K562 (cell line): ENCODE data around the gene IRF9. TPM values are rescaled to one million over a fixed set of nuclear protein-coding genes. Genes with fewer than 3 reads are reported as not detected.

ENCODE experiments used
- ATAC-seq: fragments of 200-7000 bp; cut with Tn5 transposase; 3 replicates; pipeline ENCODE4 v1.9.1; 2020; ENCODE audit warnings: moderate library complexity
- BruUV-seq: library from RNA; stranded (reverse); fragments of 400-500 nt; replicated peaks from 2 replicates; lab custom pipeline; 2021; lab: Mats Ljungman, UMichigan
- CTCF ChIA-PET: fragments of 300-600 bp; formaldehyde crosslinking; extraction: SDS; loops from one replicate; lab custom pipeline; 2021; ENCODE audit warnings: low intra/inter-chr PET ratio; lab: Yijun Ruan, JAX
- POLR2A ChIA-PET: fragments of 300-600, 350-650 bp; sonication (Branson Sonifier 250); formaldehyde crosslinking; extraction: SDS; loops from one replicate; lab custom pipeline; 2021; ENCODE audit warnings: antibody characterized with exemption, inconsistent platforms; lab: Yijun Ruan, JAX
- DNase-seq, 4 experiments: peaks; one replicate each; pipeline versions ENCODE4 v3.0.0 to v3.0.0-alpha.2; 2011 to 2018; ENCODE audit warnings: low spot score in 3 of 4, mixed read lengths in 3 of 4; ENCODE audit errors: extremely low read depth in 1 of 4
- FAIRE-seq: peaks from 2 replicates; lab custom pipeline; 2011; peaks lifted over from hg19 to GRCh38; lab: Jason Lieb, UNC
- H2AFZ ChIP-seq: 2 replicates; pipeline ENCODE4 v1.6.0; 2011; ENCODE audit warnings: low read depth, low read length, control low read depth, inconsistent platforms
- H3K27ac ChIP-seq: fragments of 200-600 bp; 3 replicates; pipeline ENCODE4 v1.8.0; 2011; ENCODE audit warnings: low read depth, mild to moderate bottlenecking, control low read depth, inconsistent platforms, low read length, moderate library complexity, mixed read lengths; ENCODE audit errors: extremely low read depth
- H3K27me3 ChIP-seq, 2 experiments: fragments of 300-600 bp in 1 of 2; 2 replicates in 1 of 2; 3 replicates in 1 of 2; pipeline versions ENCODE4 v1.6.0 to v1.8.0; 2011; ENCODE audit warnings: inconsistent platforms in 2 of 2, low read length in 2 of 2, mild to moderate bottlenecking in 1 of 2, mixed read lengths in 1 of 2, moderate library complexity in 1 of 2; ENCODE audit not compliant: control insufficient read depth in 2 of 2, insufficient read depth in 2 of 2
- H3K36me3 ChIP-seq: fragments of 300-600 bp; 3 replicates; pipeline ENCODE4 v1.8.0; 2011; ENCODE audit warnings: mild to moderate bottlenecking, low read length, inconsistent platforms; ENCODE audit not compliant: control insufficient read depth, insufficient read depth
- H3K4me1 ChIP-seq, 2 experiments: fragments of 200-600 bp in 1 of 2; replicated peaks in 1 of 2; 2 replicates in 1 of 2; 3 replicates in 1 of 2; pipeline versions ENCODE4 v1.5.1 to v1.8.0; 2011; ENCODE audit warnings: inconsistent platforms in 2 of 2, low read length in 2 of 2, mild to moderate bottlenecking in 1 of 2, mixed read lengths in 1 of 2, moderate library complexity in 1 of 2; ENCODE audit not compliant: control insufficient read depth in 2 of 2, insufficient read depth in 2 of 2
- H3K4me2 ChIP-seq: 2 replicates; pipeline ENCODE4 v1.6.1; 2011; ENCODE audit warnings: low read length, control low read depth, inconsistent platforms, mixed read lengths; ENCODE audit not compliant: insufficient read depth
- H3K4me3 ChIP-seq: fragments of 200-600 bp; sonication (generic), shearing (Covaris generic); 2 replicates; pipeline ENCODE4 v1.5.1; 2016; ENCODE audit warnings: control low read depth, inconsistent platforms
- H3K79me2 ChIP-seq: fragments of 200-600 bp; 3 replicates; pipeline ENCODE4 v1.8.0; 2011; ENCODE audit warnings: low read length, inconsistent platforms; ENCODE audit not compliant: control insufficient read depth, insufficient read depth
- H3K9ac ChIP-seq, 2 experiments: 2 replicates each; pipeline versions ENCODE4 v1.6.0 to v1.6.1; 2011; ENCODE audit warnings: low read depth in 2 of 2, low read length in 2 of 2, control low read depth in 1 of 2, inconsistent platforms in 1 of 2, mild to moderate bottlenecking in 1 of 2, mixed read lengths in 1 of 2; ENCODE audit not compliant: insufficient read depth in 1 of 2
- H3K9me1 ChIP-seq: one replicate; pipeline ENCODE4 v1.6.0; 2011; ENCODE audit warnings: inconsistent platforms, mild to moderate bottlenecking, low read length, moderate library complexity; ENCODE audit not compliant: control insufficient read depth, insufficient read depth
- H3K9me3 ChIP-seq: replicated peaks from 2 replicates; pipeline ENCODE4 v1.5.1; 2011; ENCODE audit warnings: low read depth, low read length, inconsistent platforms; ENCODE audit not compliant: control insufficient read depth, insufficient read depth
- H4K20me1 ChIP-seq: replicated peaks from 2 replicates; pipeline ENCODE4 v1.6.1; 2011; ENCODE audit warnings: low read length, inconsistent platforms, mixed read lengths; ENCODE audit not compliant: control insufficient read depth, insufficient read depth
- CHD2 ChIP-seq: IDR thresholded peaks from 2 replicates; pipeline ENCODE4 v1.6.1; 2011; ENCODE audit warnings: low read depth, low read length
- FOSL1 ChIP-seq: fragments of 200-800 bp; sonication (Bioruptor generic); conservative IDR thresholded peaks from 2 replicates; pipeline ENCODE4 v1.6.1; 2016; ENCODE audit warnings: missing genetic modification characterization, missing compliant biosample characterization
- GABPA ChIP-seq: fragments of 200-800 bp; sonication (Bioruptor generic); conservative IDR thresholded peaks from 2 replicates; pipeline ENCODE4 v1.6.1; 2016; ENCODE audit warnings: low read depth, missing genetic modification characterization, missing compliant biosample characterization
- HMG20A ChIP-seq: fragments of 450-650 bp; formaldehyde crosslinking; conservative IDR thresholded peaks from 2 replicates; pipeline ENCODE4 v1.4.0; 2020; ENCODE audit warnings: mild to moderate bottlenecking, mixed read lengths
- MTA1 ChIP-seq: fragments of 450-650 bp; IDR thresholded peaks from 2 replicates; pipeline ENCODE4 v1.6.1; 2017; ENCODE audit warnings: borderline replicate concordance
- NELFE ChIP-seq: IDR thresholded peaks from 2 replicates; pipeline ENCODE4 v1.6.1; 2011; ENCODE audit warnings: mild to moderate bottlenecking; ENCODE audit not compliant: insufficient read depth, insufficient read length
- RBM17 ChIP-seq: fragments of 200-400 bp; formaldehyde crosslinking; IDR thresholded peaks from 2 replicates; pipeline ENCODE4 v1.6.1; 2017; ENCODE audit warnings: low read depth, mild to moderate bottlenecking, low read length, borderline replicate concordance
- RFX5 ChIP-seq: IDR thresholded peaks from 2 replicates; pipeline ENCODE4 v1.6.1; 2011; ENCODE audit warnings: low read depth, mild to moderate bottlenecking, improper control_type of control experiment, low read length
- ZEB2 ChIP-seq: fragments of 450-650 bp; IDR thresholded peaks from 2 replicates; pipeline ENCODE4 v1.6.1; 2016
- ZNF384 ChIP-seq: IDR thresholded peaks from 2 replicates; pipeline ENCODE4 v1.6.1; 2012; ENCODE audit warnings: low read depth, low read length, improper control_type of control experiment
- ZNF668 ChIP-seq: fragments of 250-450 bp; sonication (Bioruptor Pico); IDR thresholded peaks from 2 replicates; pipeline ENCODE4 v1.8.0; 2022; ENCODE audit warnings: mild to moderate bottlenecking, inconsistent platforms
- ZNF717 ChIP-seq: fragments of 250-450 bp; sonication (Bioruptor Pico); IDR thresholded peaks from 2 replicates; pipeline ENCODE4 v1.5.0; 2021
- WGBS: fragments of 100-300 bp; shearing (Covaris generic); methylation state at CpG from one replicate; pipeline ENCODE4 v1.1.6; 2016; ENCODE audit warnings: low coverage, mixed read lengths; ENCODE audit not compliant: insufficient coverage; ENCODE audit errors: missing lambda C conversion rate; 5-methylcytosine and 5-hydroxymethylcytosine counted together
- in situ Hi-C: fragments of 300-500 bp; cut with MboI; formaldehyde crosslinking; loops from 4 replicates; pipeline ENCODE4 v1.15.0; 2018; ENCODE audit warnings: inconsistent platforms, mixed read lengths
- intact Hi-C: fragments of 100-400 bp; cut with micrococcal nuclease; formaldehyde crosslinking; loops from 2 replicates; pipeline ENCODE4 v1.14.2; 2022
- polyA plus RNA-seq, 8 experiments: library from polyadenylated mRNA; depleted of rRNA in 4 of 8; stranded (reverse) in 5 of 8; unstranded in 3 of 8; fragments of >200 nt; fragmentation: Nextera tagmentation in 2 of 8; fragmentation: Illumina TruSeq in 1 of 8; extraction: Ambion mirVana in 2 of 8; extraction: Trizol in 1 of 8; gene quantifications; 2 replicates each; pipeline versions ENCODE4 v1.2.1 to v1.2.3, GENCODE V29; 2011 to 2014; ENCODE audit warnings: inconsistent platforms in 1 of 8, missing spikeins in 1 of 8
- total RNA-seq, 7 experiments: library from RNA; depleted of rRNA in 6 of 7; stranded (reverse); fragments of >200 nt in 6 of 7; fragmentation: Illumina TruSeq in 2 of 7; extraction: Trizol in 2 of 7; gene quantifications; 2 replicates each; pipeline versions ENCODE4 v1.2.1 to v1.2.3, GENCODE V29; 2011 to 2021; ENCODE audit warnings: low replicate concordance in 1 of 7
- TF ChIP-seq, protein P1 (sequence below): fragments of 250-450 bp; sonication (Bioruptor Pico); IDR thresholded peaks from 2 replicates; pipeline ENCODE4 v1.5.0; 2021
- TF ChIP-seq, protein P2 (sequence below): fragments of 450-650 bp; formaldehyde crosslinking; IDR thresholded peaks from 2 replicates; pipeline ENCODE4 v1.4.0; 2020; ENCODE audit warnings: mild to moderate bottlenecking, moderate library complexity

Gene IRF9
- total and polyA plus RNA-seq, 9 of the 15 experiments (the other 6 are each of a cell fraction or from before 2014, with no cell fraction given) = 0.79 to 14.8 (median 6.1) TPM

DNA sequence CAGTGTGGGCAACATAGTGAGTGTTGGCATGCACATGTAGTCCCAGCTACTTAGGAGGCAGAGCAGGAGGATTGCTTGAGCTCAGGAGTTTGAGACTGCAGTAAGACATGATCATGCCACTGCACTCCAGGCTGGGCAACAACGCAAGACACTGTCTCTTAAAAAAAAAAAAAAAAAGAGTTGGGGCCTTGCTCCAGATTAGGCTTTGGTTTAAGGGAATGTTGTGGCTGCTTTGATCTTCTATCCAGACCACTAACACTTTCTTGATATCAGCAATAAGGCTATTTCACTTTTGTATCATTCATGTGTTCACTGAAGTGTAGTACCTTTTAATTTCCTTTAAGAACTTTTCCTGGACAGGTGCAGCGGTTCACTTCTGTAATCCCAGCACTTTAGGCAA is 33.4 kb upstream of the IRF9 start:
- ChIA-PET CTCF (no interaction called here), POLR2A (interaction anchor here (4.2 kb wide), 1 partner anchor 12 kb away, joined by 38 read pairs; the partner anchor contains the start of genes DCAF11 and NRL)
- no peaks in the 10 kb centered on the region for H4K20me1 ChIP-seq
- FAIRE-seq (no peak), ATAC-seq (no peak), DNase-seq (no peak)
- no peak overlapping the region for H3K9ac ChIP-seq
- no peak overlapping the region for H3K4me3 ChIP-seq
- H3K9me3 ChIP-seq = no peaks in the 10 kb centered on the region
- in situ Hi-C loops (no loop called here), intact Hi-C loops (no loop called here)
- H3K27ac ChIP-seq = no peak overlapping the region
- H2AFZ ChIP-seq = no peak overlapping the region
- H3K79me2 ChIP-seq = no peaks in the 10 kb centered on the region
- H3K4me2 ChIP-seq = no peak overlapping the region
- BruUV-seq = no TSS peak
- 50% methylated on average over 2 of the region's 2 CpGs for WGBS
- H3K4me1 ChIP-seq = peaks cover 6 to 22% of the 10 kb centered on the region in 2 experiments; a peak in 4 of 5 replicates
- H3K27me3 ChIP-seq = no peaks in the 10 kb centered on the region
- TF ChIP-seq GABPA (tag) (no peak), ZNF384 (no peak), RFX5 (no peak), CHD2 (no peak), HMG20A (CRISPR knock-in tag) (no peak), ZNF668 (CRISPR knock-in tag) (no peak), RBM17 (no peak), NELFE (no peak), FOSL1 (tag) (no peak), ZNF717 (CRISPR knock-in tag) (no peak), ZEB2 (no peak), MTA1 (no peak)
- TF ChIP-seq, protein P1, sequence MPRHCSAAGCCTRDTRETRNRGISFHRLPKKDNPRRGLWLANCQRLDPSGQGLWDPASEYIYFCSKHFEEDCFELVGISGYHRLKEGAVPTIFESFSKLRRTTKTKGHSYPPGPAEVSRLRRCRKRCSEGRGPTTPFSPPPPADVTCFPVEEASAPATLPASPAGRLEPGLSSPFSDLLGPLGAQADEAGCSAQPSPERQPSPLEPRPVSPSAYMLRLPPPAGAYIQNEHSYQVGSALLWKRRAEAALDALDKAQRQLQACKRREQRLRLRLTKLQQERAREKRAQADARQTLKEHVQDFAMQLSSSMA (CRISPR knock-in tag) = no peak
- TF ChIP-seq, protein P2, sequence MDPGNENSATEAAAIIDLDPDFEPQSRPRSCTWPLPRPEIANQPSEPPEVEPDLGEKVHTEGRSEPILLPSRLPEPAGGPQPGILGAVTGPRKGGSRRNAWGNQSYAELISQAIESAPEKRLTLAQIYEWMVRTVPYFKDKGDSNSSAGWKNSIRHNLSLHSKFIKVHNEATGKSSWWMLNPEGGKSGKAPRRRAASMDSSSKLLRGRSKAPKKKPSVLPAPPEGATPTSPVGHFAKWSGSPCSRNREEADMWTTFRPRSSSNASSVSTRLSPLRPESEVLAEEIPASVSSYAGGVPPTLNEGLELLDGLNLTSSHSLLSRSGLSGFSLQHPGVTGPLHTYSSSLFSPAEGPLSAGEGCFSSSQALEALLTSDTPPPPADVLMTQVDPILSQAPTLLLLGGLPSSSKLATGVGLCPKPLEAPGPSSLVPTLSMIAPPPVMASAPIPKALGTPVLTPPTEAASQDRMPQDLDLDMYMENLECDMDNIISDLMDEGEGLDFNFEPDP (CRISPR knock-in tag) = no peak
- H3K36me3 ChIP-seq = peaks cover 8% of the 10 kb centered on the region; the same call in 2 of the 3 replicates
- no peaks in the 10 kb centered on the region for H3K9me1 ChIP-seq
